Diencephalon (tissue), 1 donor: ENCODE results near the gene NALF2. TPM values are rescaled to one million over a fixed set of nuclear protein-coding genes. Genes with fewer than 3 reads are reported as not detected.

Experiments used
- total RNA-seq: library from RNA; depleted of rRNA; stranded (reverse); fragments of >200 nt; gene quantifications from one replicate; pipeline ENCODE4 v1.2.3, GENCODE V29; 2014

NALF2 gene
- total RNA-seq, result 5.1 TPM

GRCh38 chrX:69503782-69504625 lies at the start of gene NALF2:
TSS of gene NALF2 (plus strand) at chrX:69504326. CDS start at chrX:69505283, 957 bp downstream.

Other genes starting within 250 kb of the NALF2 start
- 4.4 TPM for gene EDA, start 111.8 kb downstream of the NALF2 start, total RNA-seq